H9 (cell line): Measurements from ENCODE around the gene ZCWPW2. TPM values are rescaled to one million over a fixed set of nuclear protein-coding genes. Genes with fewer than 3 reads are reported as not detected.

Source experiments
- DNase-seq: peaks from one replicate; pipeline ENCODE4 v3.0.0-alpha.2; 2017
- H2AFZ ChIP-seq: one replicate; pipeline ENCODE4 v1.6.1; 2013; ENCODE audit warnings: mild to moderate bottlenecking, low read length, control low read depth, moderate library complexity
- H2AK5ac ChIP-seq: 2 replicates; pipeline ENCODE4 v1.6.1; 2013; ENCODE audit warnings: low read length, control low read depth, mixed read lengths; ENCODE audit not compliant: insufficient read length
- H2BK120ac ChIP-seq: one replicate; pipeline ENCODE4 v1.6.1; 2013; ENCODE audit warnings: low read depth, mild to moderate bottlenecking, low read length, control low read depth, inconsistent platforms; ENCODE audit not compliant: poor library complexity, severe bottlenecking
- H2BK12ac ChIP-seq: 2 replicates; pipeline ENCODE4 v1.6.1; 2013; ENCODE audit warnings: low read length, control low read depth, mixed read lengths, low read depth; ENCODE audit not compliant: insufficient read length
- H2BK15ac ChIP-seq: 2 replicates; pipeline ENCODE4 v1.6.1; 2013; ENCODE audit warnings: low read depth, low read length, control low read depth
- H2BK20ac ChIP-seq: one replicate; pipeline ENCODE4 v1.6.1; 2013; ENCODE audit warnings: low read depth, mild to moderate bottlenecking, low read length, control low read depth, inconsistent platforms; ENCODE audit not compliant: poor library complexity, severe bottlenecking
- H2BK5ac ChIP-seq: 2 replicates; pipeline ENCODE4 v1.6.1; 2013; ENCODE audit warnings: low read length, control low read depth, mixed read lengths; ENCODE audit not compliant: insufficient read length
- H3K14ac ChIP-seq: 2 replicates; pipeline ENCODE4 v1.6.1; 2013; ENCODE audit warnings: low read length, control low read depth; ENCODE audit not compliant: insufficient read depth
- H3K18ac ChIP-seq: 2 replicates; pipeline ENCODE4 v1.6.1; 2013; ENCODE audit warnings: low read depth, mild to moderate bottlenecking, mixed read lengths, low read length, control low read depth; ENCODE audit not compliant: insufficient read length
- H3K23ac ChIP-seq: 2 replicates; pipeline ENCODE4 v1.6.1; 2013; ENCODE audit warnings: low read length, control low read depth, mixed read lengths, low read depth; ENCODE audit not compliant: insufficient read length
- H3K23me2 ChIP-seq: 2 replicates; pipeline ENCODE4 v1.6.1; 2013; ENCODE audit warnings: low read depth, mild to moderate bottlenecking, mixed read lengths, low read length, control low read depth; ENCODE audit not compliant: insufficient read length, poor library complexity, severe bottlenecking
- H3K27ac ChIP-seq: 2 replicates; pipeline ENCODE4 v1.5.1; 2013; ENCODE audit warnings: low read length, control low read depth, mixed read lengths, low read depth; ENCODE audit not compliant: insufficient read length
- H3K27me3 ChIP-seq: 2 replicates; pipeline ENCODE4 v1.6.1; 2013; ENCODE audit warnings: low read length, control low read depth, inconsistent platforms; ENCODE audit not compliant: insufficient read depth
- H3K4ac ChIP-seq: 2 replicates; pipeline ENCODE4 v1.6.1; 2013; ENCODE audit warnings: low read depth, mild to moderate bottlenecking, control low read depth, inconsistent platforms, low read length, moderate library complexity
- H3K4me1 ChIP-seq: 2 replicates; pipeline ENCODE4 v1.6.1; 2013; ENCODE audit warnings: low read length, control low read depth, inconsistent platforms; ENCODE audit not compliant: insufficient read depth
- H3K4me2 ChIP-seq: 2 replicates; pipeline ENCODE4 v1.6.1; 2013; ENCODE audit warnings: low read length, control low read depth, mixed read lengths; ENCODE audit not compliant: insufficient read length, insufficient read depth
- H3K56ac ChIP-seq: 2 replicates; pipeline ENCODE4 v1.6.1; 2013; ENCODE audit warnings: low read depth, mild to moderate bottlenecking, mixed read lengths, low read length, control low read depth; ENCODE audit not compliant: insufficient read length
- H3K79me1 ChIP-seq: 2 replicates; pipeline ENCODE4 v1.6.1; 2013; ENCODE audit warnings: low read depth, mild to moderate bottlenecking, moderate library complexity, low read length, control low read depth, inconsistent platforms; ENCODE audit not compliant: insufficient read depth, poor library complexity, severe bottlenecking
- H3K79me2 ChIP-seq: 2 replicates; pipeline ENCODE4 v1.6.1; 2013; ENCODE audit warnings: low read length, control low read depth, inconsistent platforms; ENCODE audit not compliant: insufficient read depth
- H3K9ac ChIP-seq: 2 replicates; pipeline ENCODE4 v1.6.1; 2013; ENCODE audit warnings: low read length, control low read depth, mixed read lengths; ENCODE audit not compliant: insufficient read length; ENCODE audit errors: extremely low read depth
- H3K9me3 ChIP-seq: one replicate; pipeline ENCODE4 v1.6.1; 2013; ENCODE audit warnings: low read depth, low read length, inconsistent platforms; ENCODE audit not compliant: control insufficient read depth
- H3T11ph ChIP-seq: one replicate; pipeline ENCODE4 v1.6.1; 2013; ENCODE audit warnings: mild to moderate bottlenecking, low read length, control low read depth, inconsistent platforms
- H4K20me1 ChIP-seq: one replicate; pipeline ENCODE4 v1.6.1; 2013; ENCODE audit not compliant: control insufficient read depth, insufficient read length, insufficient read depth
- H4K5ac ChIP-seq: 2 replicates; pipeline ENCODE4 v1.6.1; 2013; ENCODE audit warnings: low read depth, mild to moderate bottlenecking, mixed read lengths, low read length, control low read depth; ENCODE audit not compliant: insufficient read length
- H4K8ac ChIP-seq: replicated peaks from 2 replicates; pipeline ENCODE4 v1.6.1; 2013; ENCODE audit warnings: low read length, control low read depth, mixed read lengths, low read depth; ENCODE audit not compliant: insufficient read length
- H4K91ac ChIP-seq: 2 replicates; pipeline ENCODE4 v1.6.1; 2013; ENCODE audit warnings: low read depth, mild to moderate bottlenecking, moderate library complexity, mixed read lengths, low read length, control low read depth; ENCODE audit not compliant: insufficient read length
- H3K27ac Mint-ChIP-seq, 3 experiments: 2 replicates in 2 of 3; 3 replicates in 1 of 3; pipeline ENCODE4 v1.8.0; 2020 to 2021; ENCODE audit warnings: mixed read lengths in 3 of 3, mild to moderate bottlenecking in 1 of 3, moderate library complexity in 1 of 3
- H3K27me3 Mint-ChIP-seq: 2 replicates; pipeline ENCODE4 v1.8.0; 2021; ENCODE audit warnings: low read depth, mild to moderate bottlenecking, moderate library complexity, mixed read lengths
- H3K36me3 Mint-ChIP-seq, 3 experiments: 2 replicates in 2 of 3; 3 replicates in 1 of 3; pipeline ENCODE4 v1.8.0; 2020 to 2021; ENCODE audit warnings: low read depth in 3 of 3, mixed read lengths in 3 of 3; ENCODE audit not compliant: insufficient read depth in 1 of 3
- H3K4me1 Mint-ChIP-seq, 2 experiments: 2 replicates each; pipeline ENCODE4 v1.8.0; 2020; ENCODE audit warnings: mixed read lengths in 2 of 2
- H3K4me3 Mint-ChIP-seq, 2 experiments: 2 replicates in 1 of 2; 3 replicates in 1 of 2; pipeline ENCODE4 v1.8.0; 2020 to 2021; ENCODE audit warnings: mild to moderate bottlenecking in 2 of 2, mixed read lengths in 2 of 2, moderate library complexity in 1 of 2
- H3K9me3 Mint-ChIP-seq, 2 experiments: 2 replicates in 1 of 2; 3 replicates in 1 of 2; pipeline ENCODE4 v1.8.0; 2020; ENCODE audit warnings: mild to moderate bottlenecking in 2 of 2, mixed read lengths in 2 of 2, moderate library complexity in 1 of 2
- WGBS: extraction: QIAGEN DNeasy Blood & Tissue Kit; methylation state at CpG from one replicate; pipeline ENCODE4 v1.1.7; 2013; ENCODE audit warnings: missing lambda C conversion rate, low lambda C conversion rate, mixed read lengths; ENCODE audit not compliant: insufficient read length; ENCODE audit errors: extremely low coverage; 5-methylcytosine and 5-hydroxymethylcytosine counted together
- total RNA-seq: library from RNA; stranded (reverse); gene quantifications from 2 replicates; pipeline ENCODE4 v1.2.1, GENCODE V29; 2021
- TF ChIP-seq, protein P1 (sequence below): fragments of 200-600 bp; sonication (generic); conservative IDR thresholded peaks from 3 replicates; pipeline ENCODE4 v1.8.0; 2021; ENCODE audit warnings: antibody characterized with exemption, mild to moderate bottlenecking

Gene ZCWPW2
- total RNA-seq, 1 experiment from 2014 or later, result 0.35 TPM

DNA sequence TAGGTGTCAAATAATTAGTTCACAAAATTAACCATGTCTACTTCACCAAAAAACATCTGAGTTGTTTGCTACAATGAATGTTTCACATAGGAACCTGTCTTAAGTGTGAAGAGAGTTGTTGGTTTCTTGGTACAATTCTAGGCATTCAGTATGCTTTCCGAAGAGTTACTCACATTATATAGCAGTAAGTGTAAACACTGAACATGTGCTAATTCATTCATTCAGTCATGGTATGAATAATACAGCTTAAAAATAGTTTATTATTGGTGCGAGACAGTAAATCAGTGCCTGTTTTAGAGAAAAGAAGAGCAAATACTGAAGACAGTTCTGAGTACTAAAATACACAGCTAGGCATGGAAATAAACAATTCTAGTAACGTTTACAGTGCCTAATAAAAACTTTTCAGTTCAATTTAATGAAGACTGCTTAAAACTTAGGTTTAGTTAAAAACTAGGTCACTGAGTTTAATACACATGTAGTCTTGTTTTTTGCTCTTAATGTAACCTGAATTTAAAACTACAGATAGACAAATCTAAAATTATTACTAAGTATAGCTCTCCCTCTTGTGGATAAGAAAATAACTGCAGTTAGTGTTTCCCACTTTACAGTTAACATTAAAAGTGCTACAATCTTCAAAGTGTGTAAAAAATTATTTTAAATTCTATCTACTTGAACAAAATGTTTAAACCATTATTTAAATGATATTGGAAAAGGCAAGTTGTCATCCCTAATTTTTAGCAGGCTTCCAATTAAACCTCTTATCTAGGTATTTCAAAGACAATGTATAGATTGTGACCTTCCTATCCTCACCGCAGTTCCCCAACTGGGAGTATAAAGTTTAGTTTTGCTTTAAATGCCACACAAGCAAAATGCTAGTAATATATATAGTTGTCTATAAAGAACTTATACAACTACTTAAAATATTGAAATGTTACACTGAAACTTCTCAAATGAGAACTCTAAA is 20.1 kb upstream of the ZCWPW2 start:
- Mint-ChIP-seq H3K27ac (no peak overlapping the region), H3K27me3 (no peaks in the 10 kb centered on the region), H3K9me3 (no peaks in the 10 kb centered on the region), H3K36me3 (peaks cover 0 to 25% (median 8%) of the 10 kb centered on the region in 3 experiments; a peak in 4 of 7 replicates), H3K4me1 (no peaks in the 10 kb centered on the region; a peak in 1 of 4 replicates), H3K4me3 (no peak overlapping the region)
- Histone ChIP-seq H2BK12ac (no peak overlapping the region), H3K56ac (no peak overlapping the region), H3K23ac (no peak overlapping the region), H4K5ac (no peak overlapping the region), H2BK20ac (no peak overlapping the region), H3K4ac (no peak overlapping the region), H2BK5ac (no peak overlapping the region), H3T11ph (no peak overlapping the region), H4K8ac (no peak overlapping the region), H3K79me1 (no peaks in the 10 kb centered on the region), H4K91ac (no peak overlapping the region), H4K20me1 (no peaks in the 10 kb centered on the region), H3K4me1 (no peaks in the 10 kb centered on the region), H3K4me2 (no peak overlapping the region), H3K18ac (no peak overlapping the region), H2AFZ (no peak overlapping the region), H3K79me2 (no peaks in the 10 kb centered on the region), H3K27ac (no peak overlapping the region), H2AK5ac (no peak overlapping the region), H3K27me3 (no peaks in the 10 kb centered on the region), H3K9ac (no peak overlapping the region), H3K23me2 (no peaks in the 10 kb centered on the region), H2BK15ac (no peak overlapping the region), H3K9me3 (no peaks in the 10 kb centered on the region), H2BK120ac (no peak overlapping the region), H3K14ac (no peak overlapping the region)
- TF ChIP-seq, protein P1, sequence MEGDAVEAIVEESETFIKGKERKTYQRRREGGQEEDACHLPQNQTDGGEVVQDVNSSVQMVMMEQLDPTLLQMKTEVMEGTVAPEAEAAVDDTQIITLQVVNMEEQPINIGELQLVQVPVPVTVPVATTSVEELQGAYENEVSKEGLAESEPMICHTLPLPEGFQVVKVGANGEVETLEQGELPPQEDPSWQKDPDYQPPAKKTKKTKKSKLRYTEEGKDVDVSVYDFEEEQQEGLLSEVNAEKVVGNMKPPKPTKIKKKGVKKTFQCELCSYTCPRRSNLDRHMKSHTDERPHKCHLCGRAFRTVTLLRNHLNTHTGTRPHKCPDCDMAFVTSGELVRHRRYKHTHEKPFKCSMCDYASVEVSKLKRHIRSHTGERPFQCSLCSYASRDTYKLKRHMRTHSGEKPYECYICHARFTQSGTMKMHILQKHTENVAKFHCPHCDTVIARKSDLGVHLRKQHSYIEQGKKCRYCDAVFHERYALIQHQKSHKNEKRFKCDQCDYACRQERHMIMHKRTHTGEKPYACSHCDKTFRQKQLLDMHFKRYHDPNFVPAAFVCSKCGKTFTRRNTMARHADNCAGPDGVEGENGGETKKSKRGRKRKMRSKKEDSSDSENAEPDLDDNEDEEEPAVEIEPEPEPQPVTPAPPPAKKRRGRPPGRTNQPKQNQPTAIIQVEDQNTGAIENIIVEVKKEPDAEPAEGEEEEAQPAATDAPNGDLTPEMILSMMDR, result peak; percentile 86
- DNase-seq, result no peak
- WGBS, result no CpG with 5 or more reads among the region's 4 CpGs
